ENCODE results near the gene HERPUD1.

- TF ChIP-seq BHLHE40 (IDR thresholded peaks at IDR 0.05; ENCODE audit: borderline replicate concordance), result no peak
- no peak for TF ChIP-seq SP1 (IDR thresholded peaks at IDR 0.05)
- TF ChIP-seq ELF4 (IDR thresholded peaks at IDR 0.05), result no peak
- TF ChIP-seq SUZ12 (IDR thresholded peaks at IDR 0.05), result no peak
- TF ChIP-seq CTBP1 (IDR thresholded peaks at IDR 0.05; ENCODE audit: borderline replicate concordance), result no peak
- no peak for TF ChIP-seq LEF1 (IDR thresholded peaks at IDR 0.05; ENCODE audit: borderline replicate concordance)
- TF ChIP-seq ARNT (IDR thresholded peaks at IDR 0.05), result no peak
- no peak for TF ChIP-seq FOXM1 (IDR thresholded peaks at IDR 0.05; ENCODE audit: borderline replicate concordance)
- no peak for TF ChIP-seq ZNF384 (IDR thresholded peaks at IDR 0.05)
- no peak for TF ChIP-seq FOXA1 (IDR thresholded peaks at IDR 0.05)
- no peak for TF ChIP-seq TARDBP (IDR thresholded peaks at IDR 0.05)
These were observed 15.0 kb downstream of the HERPUD1 start for GRCh38 chr16:56946767-56947603.
